NCI-H2029 treated with DMSO at 0.1 percent for 48 hours (cell line): ENCODE data around the gene ATP6V1B1.
A peak's percentile ranks its signal among the peaks of the same experiment; 100 is the strongest.

Experiments
- DNase-seq: peaks from one replicate; lab custom pipeline; 2025; lab: John Stamatoyannopoulos, UW

ATP6V1B1 gene

DNA sequence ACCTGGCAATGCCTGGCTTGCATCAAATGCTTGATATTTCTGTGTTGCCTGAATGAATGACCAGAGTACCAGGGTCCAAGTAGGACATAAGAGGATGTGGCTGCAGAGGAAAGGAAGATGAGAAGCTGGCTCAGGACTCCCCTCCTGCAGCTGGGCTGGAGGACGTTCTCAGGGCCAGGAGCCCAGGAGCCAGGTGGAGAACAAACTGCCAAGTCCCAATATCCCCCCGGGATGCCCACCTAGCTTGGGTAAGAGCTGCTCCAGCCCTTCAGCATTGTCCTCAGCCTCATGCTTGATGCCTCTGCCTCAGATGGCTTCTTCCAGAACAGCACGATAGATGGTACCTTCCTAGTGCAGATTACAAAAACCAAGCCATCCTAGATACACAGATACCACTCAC lies 8.6 kb upstream of the ATP6V1B1 start:
- no peak for DNase-seq

- no peak for DNase-seq
These were observed 8.1 kb upstream of the ATP6V1B1 start for GRCh38 chr2:70927641-70928040.

DNA sequence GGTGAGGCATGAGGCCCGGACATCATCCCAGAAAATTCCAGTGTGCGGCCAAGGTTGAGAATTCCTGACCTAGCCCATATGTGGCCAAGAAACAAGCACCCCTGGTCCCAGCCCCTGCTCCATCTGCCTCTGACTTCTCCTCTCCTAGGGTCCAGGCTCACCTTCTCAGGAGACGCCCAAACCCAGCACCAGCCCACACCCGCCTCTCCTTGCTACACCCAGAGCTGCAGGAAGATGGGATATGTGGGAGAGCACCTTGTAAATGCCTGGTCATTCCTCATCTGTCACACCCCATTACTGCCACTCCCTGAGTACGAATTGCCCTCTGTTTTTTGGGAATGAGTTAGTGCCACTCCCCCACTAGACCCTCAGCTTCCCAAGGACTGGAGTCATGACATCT lies 7.3 kb upstream of the ATP6V1B1 start:
- no peak for DNase-seq

GRCh38 chr2:70930371-70931329 lies 5.0 kb upstream of the ATP6V1B1 start:
- no peak for DNase-seq

- DNase-seq = no peak
These were observed 4.2 kb upstream of the ATP6V1B1 start for GRCh38 chr2:70931376-70932000.

- no peak for DNase-seq
These were observed 3.0 kb upstream of the ATP6V1B1 start for GRCh38 chr2:70932631-70933230.

- no peak for DNase-seq
These were observed 719 bp upstream of the ATP6V1B1 start for GRCh38 chr2:70934981-70935380.

DNA sequence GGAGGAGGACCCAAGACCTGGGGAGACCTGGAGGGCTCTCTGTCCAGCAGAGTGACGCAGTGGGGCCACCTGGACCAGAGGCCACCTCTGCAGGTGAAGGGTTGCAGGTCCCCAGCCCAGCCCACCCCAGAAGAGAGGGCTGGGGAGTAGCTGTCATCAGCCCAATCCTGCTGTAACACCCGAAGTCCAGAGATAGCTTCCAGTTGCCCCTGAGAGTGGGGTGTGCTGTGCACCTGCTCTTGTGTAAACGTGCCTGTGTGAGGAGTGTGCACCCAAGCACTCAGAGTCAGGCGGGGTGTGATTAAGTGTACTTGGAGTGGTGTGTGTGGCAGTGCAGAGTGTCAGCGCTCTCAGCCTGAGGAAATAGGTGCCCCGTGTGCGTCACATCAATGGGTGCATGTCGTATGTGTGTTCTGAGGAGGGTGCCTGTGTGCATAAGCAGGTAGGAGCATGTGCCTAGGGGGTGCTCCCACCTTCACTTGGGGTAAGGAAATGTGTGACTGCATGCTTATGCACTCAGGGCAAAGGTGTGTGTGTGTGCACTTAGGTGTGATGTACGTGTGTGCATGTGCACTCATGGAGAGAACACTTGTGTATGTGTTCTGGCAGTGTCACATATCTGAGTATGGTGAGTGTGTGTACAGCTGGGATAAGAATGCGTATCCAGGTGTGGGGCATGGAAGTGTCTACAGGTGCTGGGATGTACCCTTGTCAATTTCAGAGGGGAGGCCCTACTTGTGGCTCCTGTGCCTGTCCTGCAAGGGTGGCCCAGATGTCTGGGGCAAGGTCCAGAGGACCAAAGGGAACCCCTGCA lies 672 bp downstream of the ATP6V1B1 start:
- peak; percentile 26 for DNase-seq

GRCh38 chr2:70936979-70937811 lies 1.5 kb downstream of the ATP6V1B1 start:
- no peak for DNase-seq

- no peak for DNase-seq
These were observed 2.3 kb downstream of the ATP6V1B1 start for GRCh38 chr2:70937866-70938585.

GRCh38 chr2:70938586-70938950 lies 2.9 kb downstream of the ATP6V1B1 start:
- DNase-seq = no peak

DNA sequence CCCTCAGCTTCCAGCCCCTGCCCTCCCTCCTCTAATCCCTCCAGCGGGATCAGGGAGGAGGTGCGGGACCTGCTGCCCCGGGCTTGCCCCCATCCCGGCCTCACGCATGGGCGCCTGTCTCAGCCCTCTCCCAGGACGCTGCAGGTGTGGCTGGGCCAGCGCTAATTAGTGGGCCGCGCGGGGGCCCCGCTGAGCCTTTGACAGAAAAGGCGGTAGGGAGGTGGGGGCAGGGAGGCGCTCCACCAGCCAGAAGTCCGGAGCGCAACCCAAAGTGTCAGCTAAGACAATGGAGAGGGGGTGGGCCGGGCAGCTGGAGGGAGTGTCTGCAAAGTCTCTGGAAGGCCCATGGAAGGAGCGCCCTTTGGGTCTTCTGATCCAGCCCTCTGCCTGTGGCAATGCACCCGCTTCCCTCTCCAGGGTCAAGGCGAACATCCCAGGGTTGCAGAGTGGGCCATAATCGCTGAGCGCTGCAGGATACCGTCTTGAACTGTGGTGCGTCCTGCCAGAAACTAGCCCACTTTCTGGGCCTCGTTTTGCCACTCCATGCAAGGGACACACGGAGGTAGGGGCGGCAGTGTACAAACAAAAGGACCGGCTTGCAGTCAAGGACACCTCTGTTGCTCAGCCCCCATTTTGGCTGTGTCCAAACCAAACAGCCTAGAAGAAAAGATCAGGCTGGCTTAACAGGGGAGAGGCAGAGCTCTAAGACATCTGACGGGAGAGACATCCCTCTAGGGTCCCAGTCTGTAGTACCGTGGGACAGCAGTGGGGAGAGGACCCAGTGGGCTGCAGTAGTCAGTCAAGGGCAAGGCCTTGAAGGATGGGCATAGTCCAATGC lies 3.5 kb downstream of the ATP6V1B1 start:
- no peak for DNase-seq

DNA sequence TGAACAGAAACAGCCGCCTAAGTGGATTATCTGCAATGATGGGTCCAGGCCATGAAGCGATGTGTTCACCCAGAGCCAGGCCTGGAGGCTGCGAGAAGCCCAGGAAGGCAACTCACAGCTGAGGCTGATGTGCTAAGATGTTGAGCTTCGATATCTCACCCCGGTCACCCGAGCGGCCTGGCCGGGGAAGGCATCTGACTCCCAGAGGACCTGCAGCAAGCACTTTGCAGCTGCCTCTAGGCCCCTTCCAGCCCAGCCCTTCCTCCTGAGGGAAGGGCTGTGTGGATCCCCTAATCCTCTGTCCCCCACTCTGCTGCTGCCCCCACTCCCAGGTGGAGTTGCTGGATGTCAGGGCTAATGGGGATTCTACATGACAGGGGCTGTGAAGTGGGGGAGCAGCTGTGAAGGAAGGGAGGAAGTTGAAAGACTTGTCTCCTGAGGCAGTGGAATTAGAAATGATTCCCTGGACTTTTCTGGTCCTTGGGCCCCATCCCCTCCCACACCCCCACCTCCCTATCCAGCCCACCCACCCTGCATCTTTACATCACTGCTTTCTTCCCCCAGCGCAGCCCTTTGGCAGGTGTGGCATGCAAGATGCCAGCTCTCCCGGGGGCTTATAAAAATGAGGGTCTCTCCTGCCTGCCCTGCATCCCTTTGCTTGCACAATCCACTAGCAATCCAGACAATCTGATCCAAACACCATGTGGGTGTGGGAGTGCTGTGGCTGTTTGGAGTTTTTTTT lies 4.3 kb downstream of the ATP6V1B1 start:
- DNase-seq = no peak

DNA sequence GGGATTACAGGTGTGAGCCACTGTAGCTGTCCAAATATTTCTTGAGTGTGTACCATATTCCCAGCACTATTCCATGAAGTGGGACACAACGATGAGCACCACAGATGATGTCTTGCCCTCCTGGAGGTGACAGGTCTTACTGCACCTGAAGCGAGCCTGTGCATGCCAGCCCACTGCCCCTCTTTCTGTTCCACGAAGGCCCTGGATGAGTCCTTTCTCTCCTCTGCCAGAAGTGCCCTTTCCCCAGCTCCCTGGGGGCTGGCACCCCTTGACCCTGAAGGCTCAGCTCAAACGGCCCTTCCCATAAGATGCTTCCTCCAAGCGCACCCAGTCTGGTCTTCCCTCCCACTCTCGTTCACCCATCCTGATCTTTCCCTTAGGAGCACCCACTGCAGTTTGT lies 5.5 kb downstream of the ATP6V1B1 start:
- DNase-seq = no peak

- no peak for DNase-seq
These were observed 6.0 kb downstream of the ATP6V1B1 start for GRCh38 chr2:70941701-70942100.

DNA sequence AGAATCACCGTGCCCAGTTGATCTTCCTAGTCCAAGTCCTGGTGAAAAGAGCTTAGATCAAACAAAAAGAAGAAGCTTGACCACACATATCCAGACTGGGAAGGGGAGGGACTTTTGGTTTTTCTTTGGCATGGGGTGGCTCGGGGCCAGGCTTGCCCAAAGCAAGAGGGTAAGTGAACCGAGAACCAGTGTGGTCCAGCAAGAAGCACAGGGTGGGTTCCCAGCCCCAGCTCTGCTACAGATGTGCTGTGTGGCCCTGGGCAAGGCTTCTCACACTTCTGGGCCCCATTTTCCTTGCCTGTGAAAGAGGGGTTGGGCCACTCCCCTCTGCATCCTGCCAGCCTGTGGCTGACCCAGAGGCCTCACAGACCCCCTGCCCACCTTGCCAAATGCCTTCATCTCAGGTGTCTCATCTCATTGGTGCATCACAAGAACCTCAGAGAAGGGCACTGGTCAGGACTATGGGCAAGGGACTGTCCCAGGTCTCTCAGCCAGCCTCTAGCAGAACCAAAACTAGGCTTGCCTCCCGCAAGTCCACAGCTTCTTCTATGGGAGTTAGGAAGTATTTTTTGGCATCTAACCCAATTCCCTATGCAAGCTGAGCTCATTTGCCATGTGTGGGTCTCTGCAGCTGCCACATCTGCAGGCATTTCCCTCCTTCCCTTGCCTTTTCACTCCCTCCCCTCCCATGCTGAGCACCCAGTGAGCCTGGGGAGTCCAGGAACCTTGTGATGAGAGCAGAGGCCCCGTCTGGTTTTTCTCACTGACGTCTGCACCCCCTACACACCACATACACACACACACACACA lies 6.9 kb downstream of the ATP6V1B1 start:
- DNase-seq = no peak

- no peak for DNase-seq
These were observed 7.6 kb downstream of the ATP6V1B1 start for GRCh38 chr2:70943205-70943871.
